DND-41 (cell line): ENCODE measurements around the gene MAPK8IP1.

Experiments
- ATAC-seq: fragments of 200-7000 bp; cut with Tn5 transposase; 3 replicates; pipeline ENCODE4 v1.9.1; 2021; ENCODE audit warnings: low read depth; ENCODE audit not compliant: insufficient read depth
- DNase-seq: peaks from one replicate; pipeline ENCODE4 v3.0.0-alpha.2; 2020
- H2AFZ ChIP-seq: 2 replicates; pipeline ENCODE4 v1.6.0; 2012; ENCODE audit warnings: low read depth, low read length
- H3K27ac ChIP-seq: 2 replicates; pipeline ENCODE4 v1.5.1; 2012; ENCODE audit warnings: low read length, inconsistent platforms
- H3K27me3 ChIP-seq: fragments of 200-600 bp; sonication (generic); 2 replicates; pipeline ENCODE4 v1.6.0; 2012; ENCODE audit warnings: low read length, mild to moderate bottlenecking, inconsistent platforms; ENCODE audit not compliant: insufficient read depth, poor library complexity
- H3K36me3 ChIP-seq: 2 replicates; pipeline ENCODE4 v1.5.1; 2012; ENCODE audit warnings: low read length, inconsistent platforms; ENCODE audit not compliant: insufficient read depth
- H3K4me1 ChIP-seq: 2 replicates; pipeline ENCODE4 v1.5.1; 2012; ENCODE audit warnings: mild to moderate bottlenecking, low read length; ENCODE audit not compliant: insufficient read depth
- H3K4me2 ChIP-seq: 2 replicates; pipeline ENCODE4 v1.6.0; 2012; ENCODE audit warnings: mild to moderate bottlenecking, moderate library complexity, low read length, inconsistent platforms; ENCODE audit not compliant: insufficient read depth
- H3K4me3 ChIP-seq, 2 experiments: fragments of 200-600 bp in 1 of 2; shearing (Covaris generic) in 1 of 2; 2 replicates each; pipeline ENCODE4 v1.5.1; 2012 to 2016; ENCODE audit warnings: inconsistent platforms in 2 of 2, low read length in 2 of 2, mild to moderate bottlenecking in 2 of 2, low read depth in 1 of 2, moderate library complexity in 1 of 2
- H3K79me2 ChIP-seq: 2 replicates; pipeline ENCODE4 v1.6.0; 2012; ENCODE audit warnings: low read length, inconsistent platforms; ENCODE audit not compliant: insufficient read depth
- H3K9ac ChIP-seq: 2 replicates; pipeline ENCODE4 v1.6.0; 2012; ENCODE audit warnings: low read depth, mild to moderate bottlenecking, inconsistent platforms, low read length, moderate library complexity
- H3K9me3 ChIP-seq: 2 replicates; pipeline ENCODE4 v1.5.1; 2012; ENCODE audit warnings: low read length, moderate library complexity, mild to moderate bottlenecking, inconsistent platforms; ENCODE audit not compliant: insufficient read depth, severe bottlenecking
- H4K20me1 ChIP-seq: 2 replicates; pipeline ENCODE4 v1.6.0; 2012; ENCODE audit warnings: low read length; ENCODE audit not compliant: insufficient read depth
- CTCF ChIP-seq: IDR thresholded peaks from 2 replicates; pipeline ENCODE4 v1.5.1; 2012; ENCODE audit warnings: borderline replicate concordance, low read length, moderate library complexity, mild to moderate bottlenecking; ENCODE audit not compliant: poor library complexity, severe bottlenecking; ENCODE audit errors: extremely low read depth
- EZH2 ChIP-seq: IDR thresholded peaks from 3 replicates; pipeline ENCODE4 v1.6.1; 2012; ENCODE audit warnings: borderline replicate concordance, low read depth, mild to moderate bottlenecking, moderate library complexity, low read length, inconsistent platforms; ENCODE audit not compliant: severe bottlenecking

Gene MAPK8IP1

GRCh38 chr11:45858751-45859398 lies 26.6 kb upstream of the MAPK8IP1 start:
- no peaks in the 10 kb centered on the region for H3K4me1 ChIP-seq

GRCh38 chr11:45859661-45860140 lies 25.8 kb upstream of the MAPK8IP1 start:
- Histone ChIP-seq H3K79me2 (no peaks in the 10 kb centered on the region), H3K4me1 (no peaks in the 10 kb centered on the region), H3K27ac (no peak overlapping the region), H3K9ac (no peak overlapping the region), H3K36me3 (peaks cover 78% of the 10 kb centered on the region), H2AFZ (no peak overlapping the region), H4K20me1 (no peaks in the 10 kb centered on the region), H3K4me2 (no peak overlapping the region), H3K9me3 (no peaks in the 10 kb centered on the region), H3K27me3 (no peaks in the 10 kb centered on the region), H3K4me3 (no peak overlapping the region)
- no peak for TF ChIP-seq EZH2
- no peak for TF ChIP-seq CTCF
- ATAC-seq (no peak), DNase-seq (no peak)

More at GRCh38 chr11:45858751-45859398, 26.6 kb upstream of the MAPK8IP1 start:
- Histone ChIP-seq H3K79me2 (peaks cover 4% of the 10 kb centered on the region; the same call in 1 of the 2 replicates), H3K27ac (no peak overlapping the region), H3K27me3 (no peaks in the 10 kb centered on the region), H2AFZ (no peak overlapping the region), H3K4me3 (no peak overlapping the region), H3K36me3 (peaks cover 76% of the 10 kb centered on the region), H4K20me1 (no peaks in the 10 kb centered on the region), H3K9me3 (no peaks in the 10 kb centered on the region), H3K9ac (no peak overlapping the region), H3K4me2 (no peak overlapping the region)
- ATAC-seq: no peak
- DNase-seq: no peak
- TF ChIP-seq EZH2: no peak
- no peak for TF ChIP-seq CTCF

GRCh38 chr11:45860348-45860747 lies 25.1 kb upstream of the MAPK8IP1 start:
- Histone ChIP-seq H3K36me3 (peaks cover 79% of the 10 kb centered on the region), H3K9ac (no peak overlapping the region), H3K27me3 (no peaks in the 10 kb centered on the region), H2AFZ (no peak overlapping the region), H3K4me1 (no peaks in the 10 kb centered on the region), H3K4me3 (no peak overlapping the region), H4K20me1 (no peaks in the 10 kb centered on the region), H3K9me3 (no peaks in the 10 kb centered on the region), H3K27ac (no peak overlapping the region), H3K4me2 (no peak overlapping the region), H3K79me2 (no peaks in the 10 kb centered on the region)
- DNase-seq (no peak), ATAC-seq (no peak)
- TF ChIP-seq EZH2: no peak
- TF ChIP-seq CTCF: no peak
